MCF 10A (cell line): Measurements from ENCODE around the gene FBXO38. TPM values are rescaled to one million over a fixed set of nuclear protein-coding genes. Genes with fewer than 3 reads are reported as not detected.

Experiments
- BruUV-seq: library from RNA; stranded (reverse); fragments of 400-500 nt; replicated peaks from 2 replicates; lab custom pipeline; 2021; lab: Mats Ljungman, UMichigan
- CTCF ChIA-PET: fragments of 300-600 bp; sonication (Branson Sonifier 250); formaldehyde crosslinking; extraction: SDS; loops from one replicate; lab custom pipeline; 2021; ENCODE audit warnings: antibody characterized with exemption, inconsistent platforms; lab: Yijun Ruan, JAX
- POLR2A ChIA-PET: fragments of 300-600, 350-650 bp; sonication (Branson Sonifier 250); formaldehyde crosslinking; extraction: SDS; loops from one replicate; lab custom pipeline; 2020; ENCODE audit warnings: antibody characterized with exemption, inconsistent platforms; lab: Yijun Ruan, JAX
- DNase-seq: peaks from one replicate; pipeline ENCODE4 v3.0.0-alpha.2; 2018; ENCODE audit not compliant: unreplicated experiment
- H3K27ac Mint-ChIP-seq: one replicate; pipeline ENCODE4 v1.8.0; 2022; ENCODE audit warnings: mild to moderate bottlenecking, low read depth, mixed read lengths; ENCODE audit not compliant: unreplicated experiment
- H3K27me3 Mint-ChIP-seq: one replicate; pipeline ENCODE4 v1.8.0; 2022; ENCODE audit warnings: mixed read lengths; ENCODE audit not compliant: insufficient read depth, unreplicated experiment
- H3K36me3 Mint-ChIP-seq: one replicate; pipeline ENCODE4 v1.8.0; 2022; ENCODE audit warnings: mild to moderate bottlenecking, moderate library complexity, mixed read lengths; ENCODE audit not compliant: insufficient read depth, unreplicated experiment
- H3K4me1 Mint-ChIP-seq: one replicate; pipeline ENCODE4 v1.8.0; 2022; ENCODE audit warnings: mixed read lengths; ENCODE audit not compliant: insufficient read depth, unreplicated experiment
- H3K4me3 Mint-ChIP-seq: one replicate; pipeline ENCODE4 v1.8.0; 2022; ENCODE audit warnings: mild to moderate bottlenecking, moderate library complexity, mixed read lengths; ENCODE audit not compliant: unreplicated experiment
- H3K9me3 Mint-ChIP-seq: one replicate; pipeline ENCODE4 v1.8.0; 2022; ENCODE audit warnings: mixed read lengths; ENCODE audit not compliant: unreplicated experiment
- intact Hi-C: fragments of 100-400 bp; cut with micrococcal nuclease; formaldehyde crosslinking; loops from 2 replicates; pipeline ENCODE4 v1.14.1; 2022
- total RNA-seq: library from RNA; stranded (reverse); gene quantifications from 2 replicates; pipeline ENCODE4 v1.2.3, GENCODE V29; 2022
- TF ChIP-seq, protein P1 (sequence below): fragments of 200-600 bp; IDR thresholded peaks from one replicate; pipeline ENCODE4 v1.8.0; 2022; ENCODE audit warnings: antibody characterized with exemption, mild to moderate bottlenecking; ENCODE audit not compliant: unreplicated experiment

The FBXO38 gene
- total RNA-seq, 1 experiment from 2014 or later = 54.4 TPM

GRCh38 chr5:148378670-148379069, 5.1 kb upstream of the FBXO38 start:
- H3K27ac Mint-ChIP-seq = no peak overlapping the region
- H3K27me3 Mint-ChIP-seq = no peaks in the 10 kb centered on the region
- CTCF ChIA-PET = no interaction called here
- POLR2A ChIA-PET = no interaction called here
- DNase-seq = no peak
- no peaks in the 10 kb centered on the region for H3K9me3 Mint-ChIP-seq
- no TSS peak for BruUV-seq
- H3K36me3 Mint-ChIP-seq = no peaks in the 10 kb centered on the region
- H3K4me1 Mint-ChIP-seq = peaks cover 6% of the 10 kb centered on the region
- TF ChIP-seq, protein P1, sequence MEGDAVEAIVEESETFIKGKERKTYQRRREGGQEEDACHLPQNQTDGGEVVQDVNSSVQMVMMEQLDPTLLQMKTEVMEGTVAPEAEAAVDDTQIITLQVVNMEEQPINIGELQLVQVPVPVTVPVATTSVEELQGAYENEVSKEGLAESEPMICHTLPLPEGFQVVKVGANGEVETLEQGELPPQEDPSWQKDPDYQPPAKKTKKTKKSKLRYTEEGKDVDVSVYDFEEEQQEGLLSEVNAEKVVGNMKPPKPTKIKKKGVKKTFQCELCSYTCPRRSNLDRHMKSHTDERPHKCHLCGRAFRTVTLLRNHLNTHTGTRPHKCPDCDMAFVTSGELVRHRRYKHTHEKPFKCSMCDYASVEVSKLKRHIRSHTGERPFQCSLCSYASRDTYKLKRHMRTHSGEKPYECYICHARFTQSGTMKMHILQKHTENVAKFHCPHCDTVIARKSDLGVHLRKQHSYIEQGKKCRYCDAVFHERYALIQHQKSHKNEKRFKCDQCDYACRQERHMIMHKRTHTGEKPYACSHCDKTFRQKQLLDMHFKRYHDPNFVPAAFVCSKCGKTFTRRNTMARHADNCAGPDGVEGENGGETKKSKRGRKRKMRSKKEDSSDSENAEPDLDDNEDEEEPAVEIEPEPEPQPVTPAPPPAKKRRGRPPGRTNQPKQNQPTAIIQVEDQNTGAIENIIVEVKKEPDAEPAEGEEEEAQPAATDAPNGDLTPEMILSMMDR = no peak
- intact Hi-C loops = no loop called here
- H3K4me3 Mint-ChIP-seq = no peak overlapping the region

- BruUV-seq = no TSS peak
- POLR2A ChIA-PET = no interaction called here
Observed at GRCh38 chr5:148379340-148379739, 4.4 kb upstream of the FBXO38 start.

DNA sequence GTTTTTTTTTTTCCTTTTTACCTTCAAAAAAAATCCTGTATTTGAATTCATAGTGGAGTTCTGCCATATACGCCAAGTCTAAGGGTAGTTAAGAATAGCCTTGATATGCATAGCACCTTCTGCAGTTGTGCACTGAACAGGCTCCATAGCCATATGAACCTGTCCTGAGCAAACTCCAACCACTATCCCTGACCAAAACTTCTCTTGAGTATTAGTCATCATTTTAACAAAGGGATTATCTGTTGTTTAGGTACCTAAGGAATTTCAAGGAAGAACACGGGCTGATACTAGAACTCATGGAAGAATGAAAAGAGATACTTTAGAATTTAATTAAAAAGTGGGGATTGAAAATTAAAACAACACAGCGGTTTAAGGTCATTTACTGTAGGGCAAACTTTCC, 1.9 kb upstream of the FBXO38 start:
- POLR2A ChIA-PET = interaction anchor here (0.7 to 1.2 kb wide), 3 partner anchors 7 to 444 kb away, joined by 3 to 9 read pairs (median 7); partner anchors contain the start of gene ADRB2
- peak; percentile 15 for DNase-seq

More at GRCh38 chr5:148379340-148379739, 4.4 kb upstream of the FBXO38 start:
- H3K27me3 Mint-ChIP-seq = no peaks in the 10 kb centered on the region
- H3K9me3 Mint-ChIP-seq = no peaks in the 10 kb centered on the region
- TF ChIP-seq, protein P1 = no peak
- no peak overlapping the region for H3K27ac Mint-ChIP-seq
- DNase-seq = no peak
- peaks cover 7% of the 10 kb centered on the region for H3K4me1 Mint-ChIP-seq
- intact Hi-C loops = no loop called here
- CTCF ChIA-PET = interaction anchor here (0.7 to 1.4 kb wide), 3 partner anchors 88 to 200 kb away, joined by 3 to 6 read pairs (median 4); no protein-coding TSS in a partner anchor
- H3K4me3 Mint-ChIP-seq = no peak overlapping the region
- H3K36me3 Mint-ChIP-seq = no peaks in the 10 kb centered on the region

GRCh38 chr5:148382961-148383360, 797 bp upstream of the FBXO38 start:
- H3K36me3 Mint-ChIP-seq = no peaks in the 10 kb centered on the region
- TF ChIP-seq, protein P1 = no peak
- H3K9me3 Mint-ChIP-seq = no peaks in the 10 kb centered on the region
- H3K27ac Mint-ChIP-seq = peak overlapping the region; percentile 98
- intact Hi-C loops = loop anchor here (1.0 kb wide), 1 partner anchor 348 kb away; no protein-coding TSS in a partner anchor
- TSS peak; percentile 87 for BruUV-seq
- ChIA-PET POLR2A (interaction anchor here (0.6 to 1.2 kb wide), 15 partner anchors 8 to 443 kb away, joined by 3 to 9 read pairs (median 4); partner anchors contain the start of gene ADRB2), CTCF (interaction anchor here (0.7 to 1.3 kb wide), 10 partner anchors 8 to 801 kb away, joined by 3 to 7 read pairs (median 4); no protein-coding TSS in a partner anchor)
- peaks cover 38% of the 10 kb centered on the region for H3K4me1 Mint-ChIP-seq
- DNase-seq = peak; percentile 26
- no peaks in the 10 kb centered on the region for H3K27me3 Mint-ChIP-seq
- H3K4me3 Mint-ChIP-seq = peak overlapping the region; percentile 85

More for the DNA sequence above, 1.9 kb upstream of the FBXO38 start:
- no peaks in the 10 kb centered on the region for H3K27me3 Mint-ChIP-seq
- TF ChIP-seq, protein P1 = no peak
- H3K27ac Mint-ChIP-seq = no peak overlapping the region
- H3K4me1 Mint-ChIP-seq = peaks cover 31% of the 10 kb centered on the region
- CTCF ChIA-PET = interaction anchor here (0.6 to 1.3 kb wide), 7 partner anchors 7 to 606 kb away, joined by 3 to 7 read pairs (median 4); no protein-coding TSS in a partner anchor
- no peaks in the 10 kb centered on the region for H3K9me3 Mint-ChIP-seq
- no TSS peak for BruUV-seq
- H3K36me3 Mint-ChIP-seq = no peaks in the 10 kb centered on the region
- intact Hi-C loops = no loop called here
- no peak overlapping the region for H3K4me3 Mint-ChIP-seq
